A549 (cell line): ENCODE measurements around the gene TRAF3IP1.

Source experiments
- CTCF ChIP-seq: fragments of >200 bp; sonication (Bioruptor Twin); formaldehyde crosslinking; IDR thresholded peaks from 3 replicates; pipeline ENCODE4 v1.5.1; 2016
- ESRRA ChIP-seq: fragments of 150-350 bp; IDR thresholded peaks from 2 replicates; pipeline ENCODE4 v1.6.1; 2014; ENCODE audit warnings: mild to moderate bottlenecking, low read length, borderline replicate concordance
- KDM1A ChIP-seq: fragments of 200-600 bp; sonication (generic); IDR thresholded peaks from 2 replicates; pipeline ENCODE4 v1.6.1; 2016; ENCODE audit warnings: low read depth, mild to moderate bottlenecking
- POLR2A ChIP-seq: IDR thresholded peaks from 2 replicates; pipeline ENCODE4 v1.6.1; 2012; ENCODE audit warnings: mild to moderate bottlenecking, low read length
- RAD21 ChIP-seq, 2 experiments: fragments of >200 bp in 1 of 2; sonication (Bioruptor Twin) in 1 of 2; formaldehyde crosslinking in 1 of 2; IDR thresholded peaks in 1 of 2; conservative IDR thresholded peaks in 1 of 2; 2 replicates in 1 of 2; 3 replicates in 1 of 2; pipeline ENCODE4 v1.6.1; 2012 to 2018; ENCODE audit warnings: inconsistent platforms in 1 of 2
- RFX5 ChIP-seq: fragments of 450-650 bp; IDR thresholded peaks from 2 replicates; pipeline ENCODE4 v1.7.1; 2014; ENCODE audit warnings: antibody characterized with exemption, mild to moderate bottlenecking, moderate library complexity
- ZSCAN20 ChIP-seq: fragments of 250-450 bp; sonication (Bioruptor Pico); IDR thresholded peaks from 2 replicates; pipeline ENCODE4 v1.8.0; 2022; ENCODE audit warnings: mild to moderate bottlenecking, moderate library complexity
- TF ChIP-seq, protein P1 (sequence below): fragments of 250-450 bp; sonication (Bioruptor Pico); IDR thresholded peaks from 2 replicates; pipeline ENCODE4 v1.5.0; 2021; ENCODE audit warnings: mild to moderate bottlenecking, moderate library complexity, borderline replicate concordance
- TF ChIP-seq, protein P2 (sequence below): fragments of 150-350 bp; IDR thresholded peaks from 2 replicates; pipeline ENCODE4 v1.6.1; 2014; ENCODE audit warnings: low read depth, mild to moderate bottlenecking, low read length

- no peak for TF ChIP-seq KDM1A
- no peak for TF ChIP-seq CTCF
- no peak for TF ChIP-seq ESRRA
- TF ChIP-seq POLR2A, result no peak
- TF ChIP-seq, protein P1, sequence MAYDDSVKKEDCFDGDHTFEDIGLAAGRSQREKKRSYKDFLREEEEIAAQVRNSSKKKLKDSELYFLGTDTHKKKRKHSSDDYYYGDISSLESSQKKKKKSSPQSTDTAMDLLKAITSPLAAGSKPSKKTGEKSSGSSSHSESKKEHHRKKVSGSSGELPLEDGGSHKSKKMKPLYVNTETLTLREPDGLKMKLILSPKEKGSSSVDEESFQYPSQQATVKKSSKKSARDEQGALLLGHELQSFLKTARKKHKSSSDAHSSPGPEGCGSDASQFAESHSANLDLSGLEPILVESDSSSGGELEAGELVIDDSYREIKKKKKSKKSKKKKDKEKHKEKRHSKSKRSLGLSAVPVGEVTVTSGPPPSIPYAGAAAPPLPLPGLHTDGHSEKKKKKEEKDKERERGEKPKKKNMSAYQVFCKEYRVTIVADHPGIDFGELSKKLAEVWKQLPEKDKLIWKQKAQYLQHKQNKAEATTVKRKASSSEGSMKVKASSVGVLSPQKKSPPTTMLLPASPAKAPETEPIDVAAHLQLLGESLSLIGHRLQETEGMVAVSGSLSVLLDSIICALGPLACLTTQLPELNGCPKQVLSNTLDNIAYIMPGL, result no peak
- no peak for TF ChIP-seq RFX5
- TF ChIP-seq, protein P2, sequence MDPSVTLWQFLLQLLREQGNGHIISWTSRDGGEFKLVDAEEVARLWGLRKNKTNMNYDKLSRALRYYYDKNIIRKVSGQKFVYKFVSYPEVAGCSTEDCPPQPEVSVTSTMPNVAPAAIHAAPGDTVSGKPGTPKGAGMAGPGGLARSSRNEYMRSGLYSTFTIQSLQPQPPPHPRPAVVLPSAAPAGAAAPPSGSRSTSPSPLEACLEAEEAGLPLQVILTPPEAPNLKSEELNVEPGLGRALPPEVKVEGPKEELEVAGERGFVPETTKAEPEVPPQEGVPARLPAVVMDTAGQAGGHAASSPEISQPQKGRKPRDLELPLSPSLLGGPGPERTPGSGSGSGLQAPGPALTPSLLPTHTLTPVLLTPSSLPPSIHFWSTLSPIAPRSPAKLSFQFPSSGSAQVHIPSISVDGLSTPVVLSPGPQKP, result no peak
- TF ChIP-seq ZSCAN20 (CRISPR knock-in tag), result no peak
- TF ChIP-seq RAD21 (conservative IDR thresholded peaks at IDR 0.05 in 1 of 2, IDR thresholded peaks at IDR 0.05 in 1 of 2), result no peak
Measured at GRCh38 chr2:238415893-238416292, 95.6 kb downstream of the TRAF3IP1 start.
